Right hindlimb (tissue), 1 donor: ENCODE measurements around the gene PTPRD.

Source experiments
- DNase-seq: peaks from one replicate; pipeline ENCODE4 v3.0.0-alpha.2; 2018

The PTPRD gene

GRCh38 chr9:8534828-8535227 is 2078.0 kb downstream of the PTPRD start:
- no peak for DNase-seq

DNA sequence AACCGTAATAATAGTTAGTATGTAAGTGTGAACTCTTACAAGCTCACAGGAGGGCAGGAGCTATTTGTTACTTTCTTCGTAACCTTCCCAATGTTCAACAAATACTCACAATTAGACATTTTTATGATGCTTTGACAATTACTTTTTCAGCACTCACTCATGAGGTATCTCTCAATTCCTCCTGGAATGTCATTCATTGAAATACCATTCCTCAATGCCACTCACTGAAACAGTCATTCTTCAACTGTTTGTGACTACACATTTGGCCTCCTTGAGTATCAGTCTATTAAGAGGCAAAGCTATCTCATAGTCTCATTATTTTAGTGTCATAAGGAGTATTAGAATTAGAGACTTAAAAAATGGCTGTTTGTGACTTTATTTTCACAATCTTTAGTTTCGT is 2079.1 kb downstream of the PTPRD start:
- no peak for DNase-seq

DNA sequence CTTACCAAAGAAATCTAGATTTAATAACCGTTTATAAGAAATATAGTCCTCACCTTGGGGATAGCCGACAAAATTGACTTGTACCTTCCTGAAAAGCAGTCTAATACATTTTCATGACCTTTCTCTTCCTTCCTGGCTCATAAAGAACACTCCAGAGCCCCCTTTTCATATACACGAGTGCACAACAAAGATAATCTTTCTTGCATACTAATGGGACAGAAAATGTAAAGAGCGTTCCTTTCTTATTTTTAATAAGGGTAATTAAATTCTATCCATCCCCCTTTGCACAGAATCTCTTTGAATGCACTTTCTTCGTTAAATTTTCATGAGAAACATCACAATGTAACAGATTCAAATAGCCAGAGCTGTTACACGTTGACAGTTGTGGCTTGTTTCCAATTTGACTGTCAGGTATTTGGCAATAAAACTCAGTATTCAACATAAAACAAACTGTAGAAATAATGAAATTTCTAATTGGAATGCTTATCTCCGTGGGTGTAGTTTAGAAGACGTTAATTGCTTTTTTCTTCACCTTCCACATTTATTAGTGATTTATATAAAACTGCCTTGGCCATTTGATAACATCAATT is 2080.9 kb downstream of the PTPRD start:
- no peak for DNase-seq

GRCh38 chr9:8521112-8521511 is 2091.7 kb downstream of the PTPRD start:
- DNase-seq: no peak

- no peak for DNase-seq
Observed at GRCh38 chr9:8515748-8516147, 2097.1 kb downstream of the PTPRD start.

GRCh38 chr9:8514760-8515159 is 2098.0 kb downstream of the PTPRD start:
- no peak for DNase-seq

- no peak for DNase-seq
Observed at GRCh38 chr9:8508671-8509290, 2104.0 kb downstream of the PTPRD start.

- DNase-seq: no peak
Observed at GRCh38 chr9:8494571-8494970, 2118.2 kb downstream of the PTPRD start.

- DNase-seq: no peak
Observed at GRCh38 chr9:8492679-8493078, 2120.1 kb downstream of the PTPRD start.

GRCh38 chr9:8492024-8492423 is 2120.8 kb downstream of the PTPRD start:
- no peak for DNase-seq

DNA sequence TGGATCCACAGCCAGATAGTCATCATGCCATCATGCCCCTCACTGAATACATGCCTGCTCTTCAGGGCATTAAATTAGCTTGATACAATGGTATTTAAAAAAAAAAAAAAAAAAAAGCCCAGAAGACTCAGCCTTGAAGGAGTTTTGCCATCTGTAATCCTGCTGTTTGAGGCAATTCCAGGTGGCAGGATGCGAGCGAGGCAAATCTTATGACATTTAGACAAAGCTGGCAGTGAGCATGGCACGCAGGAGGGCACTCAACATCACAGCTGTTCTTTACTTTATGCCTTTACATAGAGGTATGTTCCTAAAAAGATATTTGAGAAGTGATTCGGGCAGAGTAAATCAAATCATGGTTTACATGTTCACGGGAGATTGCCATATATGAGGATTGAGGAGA is 2121.2 kb downstream of the PTPRD start:
- no peak for DNase-seq

DNA sequence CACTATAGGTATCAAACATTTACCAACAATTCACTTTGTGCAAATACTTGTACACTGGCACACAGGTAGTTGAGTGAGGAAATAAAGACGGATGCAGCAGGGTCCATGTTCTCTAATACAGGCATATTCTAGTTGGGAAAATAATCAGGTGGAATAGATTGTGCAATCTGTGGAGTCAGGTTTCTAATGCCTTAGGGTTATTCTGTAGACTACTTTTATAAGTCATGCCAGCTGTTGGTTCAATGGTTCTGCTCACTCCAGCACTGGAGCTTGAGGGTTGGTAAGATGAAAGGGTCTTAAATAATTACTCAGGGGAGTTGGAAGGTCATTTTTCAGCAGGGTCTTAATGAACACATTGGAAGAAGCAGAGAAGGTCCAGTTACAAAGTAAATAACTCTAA is 2123.0 kb downstream of the PTPRD start:
- no peak for DNase-seq

DNA sequence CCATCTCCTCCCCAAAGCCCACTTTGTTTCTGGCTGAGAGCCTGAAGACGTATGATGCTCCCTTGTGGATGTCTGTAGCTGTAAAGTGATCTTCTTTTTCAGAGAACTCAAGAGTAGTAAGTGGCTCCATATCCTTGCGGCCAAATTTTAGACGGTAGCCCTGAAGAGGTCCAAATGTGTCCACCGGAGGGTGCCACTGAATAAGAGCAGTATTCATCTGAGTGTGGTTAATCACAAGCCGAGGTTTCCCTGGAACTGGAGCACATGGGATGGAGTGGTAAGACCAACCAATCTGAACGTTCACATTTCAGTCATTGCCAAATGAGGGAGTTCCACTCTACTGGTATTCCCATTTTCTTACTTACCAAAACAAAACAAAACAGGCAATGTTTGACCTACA is 2126.7 kb downstream of the PTPRD start:
- DNase-seq: peak; percentile 30

GRCh38 chr9:8484597-8485191 is 2128.1 kb downstream of the PTPRD start:
- DNase-seq: no peak

DNA sequence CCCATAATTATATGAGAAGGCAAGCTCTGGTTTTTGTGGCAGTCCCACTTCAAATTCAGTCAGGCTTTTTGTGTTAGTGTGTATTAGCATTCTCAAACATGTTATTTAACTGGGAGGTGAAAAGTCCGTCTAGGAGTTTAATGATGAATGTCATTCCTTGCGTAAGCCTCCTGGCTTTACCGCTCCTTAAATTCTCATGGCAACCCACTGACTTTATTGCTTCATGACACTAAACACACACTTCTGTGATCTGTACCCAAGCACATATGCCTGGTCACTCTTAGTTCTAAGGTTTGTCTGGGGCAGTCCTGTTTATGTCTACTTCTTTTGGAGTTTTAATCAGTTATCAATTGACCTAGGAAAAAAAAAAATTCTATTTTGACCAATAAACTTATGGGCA is 2135.4 kb downstream of the PTPRD start:
- DNase-seq: no peak

GRCh38 chr9:8474937-8475336 is 2137.9 kb downstream of the PTPRD start:
- DNase-seq: no peak

- no peak for DNase-seq
Observed at GRCh38 chr9:8473244-8474020, 2139.4 kb downstream of the PTPRD start.

DNA sequence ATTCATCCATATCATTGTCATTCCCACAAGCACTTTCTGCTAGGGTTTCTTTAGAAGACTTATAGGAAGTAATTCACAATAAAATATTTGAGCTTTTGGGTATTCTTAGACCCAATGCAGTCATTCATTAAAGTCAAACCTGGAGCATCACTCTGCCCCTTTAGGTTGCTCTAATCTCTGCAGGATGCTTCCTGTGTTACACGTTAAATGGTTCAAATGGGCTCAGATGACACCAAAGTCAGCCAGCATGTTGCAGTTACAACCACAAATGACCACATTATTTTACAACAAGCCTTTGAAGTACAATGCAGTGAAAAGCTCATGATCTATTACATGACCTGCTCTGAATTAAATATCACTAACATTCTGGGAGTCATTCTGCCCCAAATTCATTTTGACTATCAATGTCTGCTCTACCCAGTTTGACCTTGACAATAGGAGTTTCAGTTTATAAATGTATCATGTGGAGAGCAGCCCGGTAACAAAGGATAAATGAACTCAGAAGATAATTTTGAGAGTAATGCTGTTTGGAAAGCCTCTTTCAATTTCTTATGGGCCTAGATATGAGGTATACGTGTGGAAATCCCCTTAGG is 2144.7 kb downstream of the PTPRD start:
- no peak for DNase-seq

DNA sequence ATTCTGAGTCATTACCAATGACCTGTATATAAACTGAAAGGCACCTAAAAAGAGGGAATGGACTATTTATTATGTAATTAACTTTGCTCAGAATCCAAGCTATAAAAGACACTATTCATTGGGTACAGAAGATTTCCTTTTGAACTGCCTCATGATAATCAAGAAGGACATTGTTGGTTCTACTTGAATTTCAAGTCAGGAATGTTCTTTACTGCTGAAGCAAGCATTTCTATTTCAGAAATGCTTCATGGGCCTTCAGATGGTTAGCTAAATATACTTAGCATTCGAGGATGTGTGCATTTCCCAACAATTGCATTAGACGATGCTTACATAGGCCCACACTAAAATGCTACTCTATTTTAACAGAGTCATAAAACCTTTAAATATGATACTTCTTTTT is 2155.0 kb downstream of the PTPRD start:
- DNase-seq: no peak

GRCh38 chr9:8457055-8457454 is 2155.7 kb downstream of the PTPRD start:
- DNase-seq: no peak

GRCh38 chr9:8456344-8456743 is 2156.5 kb downstream of the PTPRD start:
- no peak for DNase-seq

DNA sequence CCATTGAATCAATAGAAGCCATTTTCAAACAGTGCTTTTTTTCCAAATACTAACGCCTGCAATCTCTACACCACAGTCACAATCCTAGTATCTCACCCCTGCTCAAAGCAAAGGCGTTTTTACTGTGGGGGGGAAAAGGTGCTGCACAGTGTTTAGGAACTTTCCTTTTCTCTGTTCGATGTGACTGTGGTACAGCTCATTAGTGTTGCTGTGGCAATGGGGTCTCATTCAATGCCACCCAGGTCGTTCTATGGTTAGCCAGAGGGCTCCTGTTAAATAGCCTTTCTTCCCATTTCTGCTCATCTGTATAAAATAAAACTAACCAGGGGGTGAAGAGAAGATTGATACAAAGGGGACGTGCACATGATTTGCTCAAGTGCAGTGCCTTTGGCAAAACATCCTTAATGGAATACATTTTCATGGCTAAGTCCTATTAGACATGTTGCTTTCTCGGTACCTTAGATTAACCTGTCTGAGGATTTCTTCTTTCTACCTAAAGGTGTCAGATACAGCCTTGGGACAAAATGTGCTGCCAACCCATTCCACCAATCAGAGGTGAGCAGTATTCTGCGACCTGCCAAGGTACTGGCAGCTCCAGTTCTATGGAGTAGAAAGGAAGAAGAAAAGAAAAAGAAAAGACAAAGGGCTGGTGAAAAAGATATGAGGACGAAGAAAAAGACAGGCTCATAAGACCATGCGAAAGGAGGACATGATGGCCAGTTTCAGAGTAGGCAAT is 2161.8 kb downstream of the PTPRD start:
- DNase-seq: no peak

- no peak for DNase-seq
Observed at GRCh38 chr9:8448226-8448625, 2164.6 kb downstream of the PTPRD start.
